K562 (cell line): Measurements from ENCODE around the gene SYVN1. TPM values are rescaled to one million over a fixed set of nuclear protein-coding genes. Genes with fewer than 3 reads are reported as not detected.
A peak's percentile ranks its signal among the peaks of the same experiment; 100 is the strongest.

Source experiments
- CREB3 ChIP-seq: fragments of 450-650 bp; conservative IDR thresholded peaks from 2 replicates; pipeline ENCODE4 v1.6.1; 2016; ENCODE audit warnings: missing genetic modification characterization, low read depth, mild to moderate bottlenecking, missing compliant biosample characterization, moderate library complexity
- DLX4 ChIP-seq: fragments of 250-450 bp; sonication (Bioruptor Pico); IDR thresholded peaks from 2 replicates; pipeline ENCODE4 v1.6.1; 2021; ENCODE audit warnings: mild to moderate bottlenecking
- FOXA1 ChIP-seq: fragments of 450-650 bp; IDR thresholded peaks from 2 replicates; pipeline ENCODE4 v1.6.1; 2016; ENCODE audit warnings: mild to moderate bottlenecking, borderline replicate concordance
- FOXK1 ChIP-seq: sonication (generic); formaldehyde crosslinking; IDR thresholded peaks from 2 replicates; pipeline ENCODE4 v1.8.0; 2022; ENCODE audit warnings: missing genetic modification reagents, mild to moderate bottlenecking, borderline replicate concordance
- GABPB1 ChIP-seq: sonication (generic); formaldehyde crosslinking; IDR thresholded peaks from 2 replicates; pipeline ENCODE4 v1.8.0; 2022; ENCODE audit warnings: mild to moderate bottlenecking, missing genetic modification reagents
- GABPB2 ChIP-seq: fragments of 250-450 bp; sonication (Bioruptor Pico); conservative IDR thresholded peaks from 2 replicates; pipeline ENCODE4 v1.5.1; 2021; ENCODE audit warnings: mild to moderate bottlenecking
- HDAC8 ChIP-seq: fragments of 450-650 bp; IDR thresholded peaks from 2 replicates; pipeline ENCODE4 v1.6.1; 2016; ENCODE audit warnings: mild to moderate bottlenecking, missing genetic modification characterization, moderate library complexity, missing compliant biosample characterization
- KLF13 ChIP-seq: fragments of 450-650 bp; IDR thresholded peaks from 2 replicates; pipeline ENCODE4 v1.6.1; 2016; ENCODE audit warnings: missing genetic modification characterization, low read depth, mild to moderate bottlenecking, missing compliant biosample characterization, moderate library complexity, borderline replicate concordance
- MBD2 ChIP-seq: sonication (generic); IDR thresholded peaks from 2 replicates; pipeline ENCODE4 v1.6.1; 2016; ENCODE audit warnings: low read depth, borderline replicate concordance
- OTX1 ChIP-seq: fragments of 450-650 bp; formaldehyde crosslinking; IDR thresholded peaks from 2 replicates; pipeline ENCODE4 v1.4.0; 2022; ENCODE audit warnings: mild to moderate bottlenecking
- PML ChIP-seq: IDR thresholded peaks from 2 replicates; pipeline ENCODE4 v1.6.1; 2012; ENCODE audit warnings: low read length, inconsistent platforms
- SMAD4 ChIP-seq: fragments of 250-450 bp; sonication (Bioruptor Pico); conservative IDR thresholded peaks from 2 replicates; pipeline ENCODE4 v1.8.0; 2021; ENCODE audit warnings: inconsistent platforms, mild to moderate bottlenecking, moderate library complexity
- THRAP3 ChIP-seq: fragments of 450-650 bp; IDR thresholded peaks from 2 replicates; pipeline ENCODE4 v1.6.1; 2016; ENCODE audit warnings: mild to moderate bottlenecking, inconsistent platforms, borderline replicate concordance
- TRIM24 ChIP-seq, 2 experiments: fragments of 450-650 bp; IDR thresholded peaks; 2 replicates each; pipeline ENCODE4 v1.6.1; 2016
- UBTF ChIP-seq, 2 experiments: IDR thresholded peaks; 2 replicates each; pipeline ENCODE4 v1.6.1; 2012; ENCODE audit warnings: improper control_type of control experiment in 2 of 2, low read depth in 2 of 2, low read length in 2 of 2, borderline replicate concordance in 1 of 2
- ZBTB1 ChIP-seq: sonication (generic); formaldehyde crosslinking; IDR thresholded peaks from 2 replicates; pipeline ENCODE4 v1.8.1; 2023; ENCODE audit warnings: missing genetic modification reagents, low read depth, mild to moderate bottlenecking, borderline replicate concordance
- ZBTB11 ChIP-seq, 3 experiments: fragments of 200-800 bp in 1 of 3; fragments of 250-450 bp in 1 of 3; fragments of 450-650 bp in 1 of 3; sonication (Bioruptor Pico) in 1 of 3; sonication (Bioruptor generic) in 1 of 3; formaldehyde crosslinking in 1 of 3; IDR thresholded peaks; 2 replicates each; pipeline versions ENCODE4 v1.6.1 to v1.8.0; 2016 to 2022; ENCODE audit warnings: mild to moderate bottlenecking in 2 of 3, missing genetic modification characterization in 2 of 3, missing compliant biosample characterization in 1 of 3, moderate library complexity in 1 of 3
- ZNF3 ChIP-seq: fragments of 250-450 bp; sonication (Bioruptor Pico); IDR thresholded peaks from 2 replicates; pipeline ENCODE4 v1.5.0; 2021; ENCODE audit warnings: mild to moderate bottlenecking, moderate library complexity
- ZNF76 ChIP-seq: fragments of 250-450 bp; sonication (Bioruptor Pico); IDR thresholded peaks from 2 replicates; pipeline ENCODE4 v1.4.0; 2020; ENCODE audit warnings: mild to moderate bottlenecking, moderate library complexity, borderline replicate concordance
- ZNF780A ChIP-seq: fragments of 250-450 bp; sonication (Bioruptor Pico); IDR thresholded peaks from 2 replicates; pipeline ENCODE4 v1.5.0; 2021; ENCODE audit warnings: mild to moderate bottlenecking
- polyA plus RNA-seq, 8 experiments: library from polyadenylated mRNA; depleted of rRNA in 4 of 8; stranded (reverse) in 5 of 8; unstranded in 3 of 8; fragments of >200 nt; fragmentation: Nextera tagmentation in 2 of 8; fragmentation: Illumina TruSeq in 1 of 8; extraction: Ambion mirVana in 2 of 8; extraction: Trizol in 1 of 8; gene quantifications; 2 replicates each; pipeline versions ENCODE4 v1.2.1 to v1.2.3, GENCODE V29; 2011 to 2014; ENCODE audit warnings: inconsistent platforms in 1 of 8, missing spikeins in 1 of 8
- total RNA-seq, 7 experiments: library from RNA; depleted of rRNA in 6 of 7; stranded (reverse); fragments of >200 nt in 6 of 7; fragmentation: Illumina TruSeq in 2 of 7; extraction: Trizol in 2 of 7; gene quantifications; 2 replicates each; pipeline versions ENCODE4 v1.2.1 to v1.2.3, GENCODE V29; 2011 to 2021; ENCODE audit warnings: low replicate concordance in 1 of 7

Gene SYVN1
- total and polyA plus RNA-seq, 9 of the 15 experiments (the other 6 are each of a cell fraction or from before 2014, with no cell fraction given) = 0.41 to 47.4 (median 9.9) TPM

GRCh38 chr11:65134240-65134951, at the start of gene SYVN1 (continued):
- no peak for TF ChIP-seq THRAP3
- TF ChIP-seq CREB3 (tag) = no peak
- no peak for TF ChIP-seq HDAC8
- peak; percentile 44; the same call in 1 of the 2 replicates for TF ChIP-seq KLF13 (tag)
- peak; percentile 93 for TF ChIP-seq MBD2
- TF ChIP-seq ZBTB11 (CRISPR knock-in tag; IDR thresholded peaks at IDR 0.05) = peak in 1 of 3 experiments; percentile 78; a peak in 2 of 6 replicates
- peak in 1 of 2 experiments; percentile 71; a peak in 2 of 4 replicates for TF ChIP-seq TRIM24 (IDR thresholded peaks at IDR 0.05)
- TF ChIP-seq GABPB2 (CRISPR knock-in tag) = no peak
- no peak for TF ChIP-seq DLX4 (CRISPR knock-in tag)
- TF ChIP-seq ZNF76 (CRISPR knock-in tag) = peak; percentile 75; the same call in 1 of the 2 replicates
- peak; percentile 96 for TF ChIP-seq GABPB1 (CRISPR knock-in tag)
- peak; percentile 43; the same call in 1 of the 2 replicates for TF ChIP-seq OTX1
- peak; percentile 48 for TF ChIP-seq SMAD4 (CRISPR knock-in tag)
- 0 out of 2 replicates have a peak, but pooled peaks have one; percentile 1 for TF ChIP-seq ZBTB1
- no peak for TF ChIP-seq FOXK1 (CRISPR knock-in tag)
- no peak for TF ChIP-seq FOXA1
- no peak for TF ChIP-seq ZNF3
- peak; percentile 75; the same call in 1 of the 2 replicates for TF ChIP-seq ZNF780A (CRISPR knock-in tag)
- TF ChIP-seq UBTF (IDR thresholded peaks at IDR 0.05; ENCODE audit: borderline replicate concordance in 1 of 2, low read depth in 2 of 2, low read length in 2 of 2) = peak in 1 of 2 experiments; percentile 17; a peak in 1 of 4 replicates
- TF ChIP-seq PML = peak; percentile 87; the same call in 1 of the 2 replicates
